Right lobe of liver (tissue), 6 donors: Measurements from ENCODE around the gene ITGB8. TPM values are rescaled to one million over a fixed set of nuclear protein-coding genes. Genes with fewer than 3 reads are reported as not detected.

Experiments used
- ATAC-seq, 4 donors: fragments of 200-7000 bp; cut with Tn5 transposase; one replicate each; pipeline ENCODE4 v1.9.1; 2020; ENCODE audit warnings: mild to moderate bottlenecking in 4 of 4, moderate library complexity in 4 of 4
- DNase-seq, 3 donors: peaks; one replicate each; pipeline ENCODE4 v3.0.0-alpha.2; 2020
- H3K27ac ChIP-seq, 3 donors: fragments of 200-600 bp; one replicate each; pipeline ENCODE4 v1.8.0; 2022
- H3K27me3 ChIP-seq, 2 donors: fragments of 200-600 bp; one replicate each; pipeline ENCODE4 v1.8.0; 2022
- H3K36me3 ChIP-seq, 4 donors: fragments of 200-600 bp; sonication (generic) in 1 of 4; one replicate each; pipeline versions ENCODE4 v1.5.1 to v1.8.0; 2017 to 2022; ENCODE audit warnings: control low read depth in 1 of 4
- H3K4me1 ChIP-seq, 4 donors: fragments of 200-600 bp; sonication (generic) in 1 of 4; one replicate each; pipeline versions ENCODE4 v1.5.1 to v1.8.0; 2017 to 2022; ENCODE audit warnings: control low read depth in 1 of 4
- H3K4me3 ChIP-seq, 3 donors: fragments of 200-600 bp; one replicate each; pipeline ENCODE4 v1.8.0; 2022
- H3K9me3 ChIP-seq, 4 donors: fragments of 200-600 bp; sonication (generic) in 1 of 4; one replicate each; pipeline versions ENCODE4 v1.5.1 to v1.8.0; 2017 to 2022; ENCODE audit warnings: control low read depth in 1 of 4
- CTCF ChIP-seq, 4 donors: fragments of 200-600 bp in 3 of 4; fragments of 450-650 bp in 1 of 4; IDR thresholded peaks; one replicate each; pipeline versions ENCODE4 v1.5.1 to v1.8.0; 2016 to 2022; ENCODE audit warnings: antibody characterized with exemption in 4 of 4, mild to moderate bottlenecking in 2 of 4
- POLR2A ChIP-seq: fragments of 450-650 bp; IDR thresholded peaks from one replicate; pipeline ENCODE4 v1.6.1; 2017; ENCODE audit warnings: antibody characterized with exemption, mild to moderate bottlenecking
- WGBS: methylation state at CpG from one replicate; pipeline ENCODE4 v1.1.6; 2018; ENCODE audit warnings: low coverage, low lambda C conversion rate; ENCODE audit not compliant: insufficient coverage; ENCODE audit errors: missing lambda C conversion rate; 5-methylcytosine and 5-hydroxymethylcytosine counted together
- intact Hi-C, 2 donors: fragments of 100-400 bp; cut with DNase I; formaldehyde crosslinking; loops; one replicate each; pipeline versions ENCODE4 v1.11.2 to v1.14.1; 2022
- total RNA-seq, 6 experiments: library from RNA; depleted of rRNA in 2 of 6; stranded (reverse); fragments of >200 nt in 2 of 6; fragmentation: NEBNext Ultra II Directional in 3 of 6; extraction: Animal tissue kit (Norgen Biotek cat#: 25700) in 3 of 6; gene quantifications; one replicate each; pipeline versions ENCODE4 v1.1.0 to v1.2.4, GENCODE V29; 2016 to 2023
- donor health status: DM: no; HTN: yes; CAD: no.
- donor health status: DM: no; HTN: no; CAD: no.
- donor health status: DM: no; HTN: no; CAD: no.
- donor health status: DM: no; HTN: yes; CAD: no.
- donor health status: DM: no; HTN: yes; CAD: no.

The ITGB8 gene
- total RNA-seq, 6 experiments from 2014 or later, result 0.43 to 0.70 (median 0.56) TPM

GRCh38 chr7:20331910-20332813 lies 1.5 kb downstream of the ITGB8 start:
- Histone ChIP-seq H3K27ac (no peak overlapping the region), H3K4me3 (peak overlapping the region; percentile 42 to 50 (median 48)), H3K27me3 (peaks cover 0 to 17% of the 10 kb centered on the region in 2 donors), H3K9me3 (no peaks in the 10 kb centered on the region), H3K36me3 (no peaks in the 10 kb centered on the region), H3K4me1 (peaks cover 0 to 25% (median 2%) of the 10 kb centered on the region in 4 donors)
- ATAC-seq (no peak), DNase-seq (no peak)
- no peak for TF ChIP-seq POLR2A
- no peak for TF ChIP-seq CTCF (IDR thresholded peaks at IDR 0.05)
- 24% methylated on average over 10 of the region's 13 CpGs for WGBS
- intact Hi-C loops, result no loop called here

GRCh38 chr7:20338285-20338684 lies 7.6 kb downstream of the ITGB8 start:
- H3K27ac ChIP-seq, result no peak overlapping the region
- intact Hi-C loops, result no loop called here
- no peaks in the 10 kb centered on the region for H3K9me3 ChIP-seq
- no peak overlapping the region for H3K4me3 ChIP-seq
- H3K4me1 ChIP-seq, result no peaks in the 10 kb centered on the region
- WGBS, result 68% methylated on average over 5 of the region's 6 CpGs
- DNase-seq, result no peak
- TF ChIP-seq CTCF (IDR thresholded peaks at IDR 0.05) (no peak), POLR2A (no peak)
- peaks cover 0 to 4% of the 10 kb centered on the region in 2 donors for H3K27me3 ChIP-seq
- no peak for ATAC-seq
- H3K36me3 ChIP-seq, result no peaks in the 10 kb centered on the region

GRCh38 chr7:20340839-20341238 lies 10.1 kb downstream of the ITGB8 start:
- no peak for TF ChIP-seq CTCF (IDR thresholded peaks at IDR 0.05)
- Histone ChIP-seq H3K9me3 (no peaks in the 10 kb centered on the region), H3K4me3 (no peak overlapping the region), H3K36me3 (no peaks in the 10 kb centered on the region), H3K4me1 (no peaks in the 10 kb centered on the region), H3K27me3 (no peaks in the 10 kb centered on the region), H3K27ac (no peak overlapping the region)
- peak in 1 of 4 donors; percentile 60 for ATAC-seq
- intact Hi-C loops, result no loop called here
- no peak for DNase-seq

GRCh38 chr7:20343205-20343604 lies 12.5 kb downstream of the ITGB8 start:
- DNase-seq, result no peak
- H3K27me3 ChIP-seq, result no peaks in the 10 kb centered on the region
- TF ChIP-seq POLR2A, result no peak
- no peak for TF ChIP-seq CTCF (IDR thresholded peaks at IDR 0.05)
- no peak overlapping the region for H3K4me3 ChIP-seq
- H3K27ac ChIP-seq, result no peak overlapping the region
- 31% methylated on average over 3 of the region's 3 CpGs for WGBS
- intact Hi-C loops, result no loop called here
- H3K9me3 ChIP-seq, result no peaks in the 10 kb centered on the region
- no peak for ATAC-seq
- H3K4me1 ChIP-seq, result no peaks in the 10 kb centered on the region
- no peaks in the 10 kb centered on the region for H3K36me3 ChIP-seq
